ENCODE data around the gene SLC22A1. TPM values are rescaled to one million over a fixed set of nuclear protein-coding genes. Genes with fewer than 3 reads are reported as not detected.

The SLC22A1 gene
- total and polyA plus RNA-seq, 2 of the 13 experiments (the other 11 are each of a cell fraction or from before 2014, with no cell fraction given): 0.80 to 0.87 TPM

GRCh38 chr6:160134779-160135547 lies 13.3 kb downstream of the SLC22A1 start (continued):
- TF ChIP-seq NR2F6 (IDR thresholded peaks at IDR 0.05): 0 out of 2 replicates have a peak, but pooled peaks have one; percentile 23
- no peak for TF ChIP-seq NR2F6 (CRISPR knock-in tag; IDR thresholded peaks at IDR 0.05)
- TF ChIP-seq ZNF292 (CRISPR knock-in tag; IDR thresholded peaks at IDR 0.05; ENCODE audit: borderline replicate concordance, low read depth): peak; percentile 52; the same call in 1 of the 2 replicates
- no peak for TF ChIP-seq NONO (IDR thresholded peaks at IDR 0.05)
- TF ChIP-seq NONO (CRISPR knock-in tag; conservative IDR thresholded peaks at IDR 0.05): 0 out of 2 replicates have a peak, but pooled peaks have one; percentile 15
- no peak for TF ChIP-seq BRF2 (CRISPR knock-in tag; IDR thresholded peaks at IDR 0.05)
- no peak for TF ChIP-seq SOX13 (IDR thresholded peaks at IDR 0.05)
- peak in 1 of 2 experiments; percentile 43; a peak in 1 of 4 replicates for TF ChIP-seq SOX13 (CRISPR knock-in tag; conservative IDR thresholded peaks at IDR 0.05 in 1 of 2, IDR thresholded peaks at IDR 0.05 in 1 of 2)
- TF ChIP-seq HOXA9 (CRISPR knock-in tag; IDR thresholded peaks at IDR 0.05; ENCODE audit: borderline replicate concordance): no peak
- TF ChIP-seq DNMT1 (CRISPR knock-in tag; IDR thresholded peaks at IDR 0.05): no peak
- TF ChIP-seq ZNF24 (IDR thresholded peaks at IDR 0.05): peak; percentile 87
- TF ChIP-seq, protein P1, sequence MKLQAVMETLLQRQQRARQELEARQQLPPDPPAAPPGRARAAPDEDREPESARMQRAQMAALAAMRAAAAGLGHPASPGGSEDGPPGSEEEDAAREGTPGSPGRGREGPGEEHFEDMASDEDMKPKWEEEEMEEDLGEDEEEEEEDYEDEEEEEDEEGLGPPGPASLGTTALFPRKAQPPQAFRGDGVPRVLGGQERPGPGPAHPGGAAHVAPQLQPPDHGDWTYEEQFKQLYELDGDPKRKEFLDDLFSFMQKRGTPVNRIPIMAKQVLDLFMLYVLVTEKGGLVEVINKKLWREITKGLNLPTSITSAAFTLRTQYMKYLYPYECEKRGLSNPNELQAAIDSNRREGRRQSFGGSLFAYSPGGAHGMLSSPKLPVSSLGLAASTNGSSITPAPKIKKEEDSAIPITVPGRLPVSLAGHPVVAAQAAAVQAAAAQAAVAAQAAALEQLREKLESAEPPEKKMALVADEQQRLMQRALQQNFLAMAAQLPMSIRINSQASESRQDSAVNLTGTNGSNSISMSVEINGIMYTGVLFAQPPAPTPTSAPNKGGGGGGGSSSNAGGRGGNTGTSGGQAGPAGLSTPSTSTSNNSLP (IDR thresholded peaks at IDR 0.05; ENCODE audit: low read depth, low read length): peak; percentile 24; the same call in 1 of the 2 replicates
- TF ChIP-seq ZNF614 (CRISPR knock-in tag; IDR thresholded peaks at IDR 0.05; ENCODE audit: borderline replicate concordance): peak; percentile 19; the same call in 1 of the 2 replicates
- no peak for TF ChIP-seq CREB1 (IDR thresholded peaks at IDR 0.05)
- TF ChIP-seq CREB1 (CRISPR knock-in tag; IDR thresholded peaks at IDR 0.05): peak; percentile 59
- TF ChIP-seq FOXP1 (IDR thresholded peaks at IDR 0.05): no peak
- peak; percentile 31; the same call in 1 of the 2 replicates for TF ChIP-seq FOXP1 (CRISPR knock-in tag; IDR thresholded peaks at IDR 0.05)
- TF ChIP-seq HOXA3 (CRISPR knock-in tag; IDR thresholded peaks at IDR 0.05): peak; percentile 35; the same call in 1 of the 2 replicates
- peak; percentile 14; the same call in 1 of the 2 replicates for TF ChIP-seq ATF2 (CRISPR knock-in tag; IDR thresholded peaks at IDR 0.05)
- peak; percentile 94 for TF ChIP-seq MIXL1 (CRISPR knock-in tag; IDR thresholded peaks at IDR 0.05)
- peak; percentile 84 for TF ChIP-seq TBX3 (IDR thresholded peaks at IDR 0.05; ENCODE audit: borderline replicate concordance)

Data from HepG2 (cell line).